H9 (cell line): Measurements from ENCODE around the gene MED25. TPM values are rescaled to one million over a fixed set of nuclear protein-coding genes. Genes with fewer than 3 reads are reported as not detected.
A peak's percentile ranks its signal among the peaks of the same experiment; 100 is the strongest.

Source experiments
- DNase-seq: peaks from one replicate; pipeline ENCODE4 v3.0.0-alpha.2; 2017
- H2AFZ ChIP-seq: one replicate; pipeline ENCODE4 v1.6.1; 2013; ENCODE audit warnings: mild to moderate bottlenecking, low read length, control low read depth, moderate library complexity
- H2AK5ac ChIP-seq: 2 replicates; pipeline ENCODE4 v1.6.1; 2013; ENCODE audit warnings: low read length, control low read depth, mixed read lengths; ENCODE audit not compliant: insufficient read length
- H2BK120ac ChIP-seq: one replicate; pipeline ENCODE4 v1.6.1; 2013; ENCODE audit warnings: low read depth, mild to moderate bottlenecking, low read length, control low read depth, inconsistent platforms; ENCODE audit not compliant: poor library complexity, severe bottlenecking
- H2BK12ac ChIP-seq: 2 replicates; pipeline ENCODE4 v1.6.1; 2013; ENCODE audit warnings: low read length, control low read depth, mixed read lengths, low read depth; ENCODE audit not compliant: insufficient read length
- H2BK15ac ChIP-seq: 2 replicates; pipeline ENCODE4 v1.6.1; 2013; ENCODE audit warnings: low read depth, low read length, control low read depth
- H2BK20ac ChIP-seq: one replicate; pipeline ENCODE4 v1.6.1; 2013; ENCODE audit warnings: low read depth, mild to moderate bottlenecking, low read length, control low read depth, inconsistent platforms; ENCODE audit not compliant: poor library complexity, severe bottlenecking
- H2BK5ac ChIP-seq: 2 replicates; pipeline ENCODE4 v1.6.1; 2013; ENCODE audit warnings: low read length, control low read depth, mixed read lengths; ENCODE audit not compliant: insufficient read length
- H3K14ac ChIP-seq: 2 replicates; pipeline ENCODE4 v1.6.1; 2013; ENCODE audit warnings: low read length, control low read depth; ENCODE audit not compliant: insufficient read depth
- H3K18ac ChIP-seq: 2 replicates; pipeline ENCODE4 v1.6.1; 2013; ENCODE audit warnings: low read depth, mild to moderate bottlenecking, mixed read lengths, low read length, control low read depth; ENCODE audit not compliant: insufficient read length
- H3K23ac ChIP-seq: 2 replicates; pipeline ENCODE4 v1.6.1; 2013; ENCODE audit warnings: low read length, control low read depth, mixed read lengths, low read depth; ENCODE audit not compliant: insufficient read length
- H3K23me2 ChIP-seq: 2 replicates; pipeline ENCODE4 v1.6.1; 2013; ENCODE audit warnings: low read depth, mild to moderate bottlenecking, mixed read lengths, low read length, control low read depth; ENCODE audit not compliant: insufficient read length, poor library complexity, severe bottlenecking
- H3K27ac ChIP-seq: 2 replicates; pipeline ENCODE4 v1.5.1; 2013; ENCODE audit warnings: low read length, control low read depth, mixed read lengths, low read depth; ENCODE audit not compliant: insufficient read length
- H3K27me3 ChIP-seq: 2 replicates; pipeline ENCODE4 v1.6.1; 2013; ENCODE audit warnings: low read length, control low read depth, inconsistent platforms; ENCODE audit not compliant: insufficient read depth
- H3K4ac ChIP-seq: 2 replicates; pipeline ENCODE4 v1.6.1; 2013; ENCODE audit warnings: low read depth, mild to moderate bottlenecking, control low read depth, inconsistent platforms, low read length, moderate library complexity
- H3K4me1 ChIP-seq: 2 replicates; pipeline ENCODE4 v1.6.1; 2013; ENCODE audit warnings: low read length, control low read depth, inconsistent platforms; ENCODE audit not compliant: insufficient read depth
- H3K4me2 ChIP-seq: 2 replicates; pipeline ENCODE4 v1.6.1; 2013; ENCODE audit warnings: low read length, control low read depth, mixed read lengths; ENCODE audit not compliant: insufficient read length, insufficient read depth
- H3K56ac ChIP-seq: 2 replicates; pipeline ENCODE4 v1.6.1; 2013; ENCODE audit warnings: low read depth, mild to moderate bottlenecking, mixed read lengths, low read length, control low read depth; ENCODE audit not compliant: insufficient read length
- H3K79me1 ChIP-seq: 2 replicates; pipeline ENCODE4 v1.6.1; 2013; ENCODE audit warnings: low read depth, mild to moderate bottlenecking, moderate library complexity, low read length, control low read depth, inconsistent platforms; ENCODE audit not compliant: insufficient read depth, poor library complexity, severe bottlenecking
- H3K79me2 ChIP-seq: 2 replicates; pipeline ENCODE4 v1.6.1; 2013; ENCODE audit warnings: low read length, control low read depth, inconsistent platforms; ENCODE audit not compliant: insufficient read depth
- H3K9ac ChIP-seq: 2 replicates; pipeline ENCODE4 v1.6.1; 2013; ENCODE audit warnings: low read length, control low read depth, mixed read lengths; ENCODE audit not compliant: insufficient read length; ENCODE audit errors: extremely low read depth
- H3K9me3 ChIP-seq: one replicate; pipeline ENCODE4 v1.6.1; 2013; ENCODE audit warnings: low read depth, low read length, inconsistent platforms; ENCODE audit not compliant: control insufficient read depth
- H3T11ph ChIP-seq: one replicate; pipeline ENCODE4 v1.6.1; 2013; ENCODE audit warnings: mild to moderate bottlenecking, low read length, control low read depth, inconsistent platforms
- H4K20me1 ChIP-seq: one replicate; pipeline ENCODE4 v1.6.1; 2013; ENCODE audit not compliant: control insufficient read depth, insufficient read length, insufficient read depth
- H4K5ac ChIP-seq: 2 replicates; pipeline ENCODE4 v1.6.1; 2013; ENCODE audit warnings: low read depth, mild to moderate bottlenecking, mixed read lengths, low read length, control low read depth; ENCODE audit not compliant: insufficient read length
- H4K8ac ChIP-seq: replicated peaks from 2 replicates; pipeline ENCODE4 v1.6.1; 2013; ENCODE audit warnings: low read length, control low read depth, mixed read lengths, low read depth; ENCODE audit not compliant: insufficient read length
- H4K91ac ChIP-seq: 2 replicates; pipeline ENCODE4 v1.6.1; 2013; ENCODE audit warnings: low read depth, mild to moderate bottlenecking, moderate library complexity, mixed read lengths, low read length, control low read depth; ENCODE audit not compliant: insufficient read length
- H3K27ac Mint-ChIP-seq, 3 experiments: 2 replicates in 2 of 3; 3 replicates in 1 of 3; pipeline ENCODE4 v1.8.0; 2020 to 2021; ENCODE audit warnings: mixed read lengths in 3 of 3, mild to moderate bottlenecking in 1 of 3, moderate library complexity in 1 of 3
- H3K27me3 Mint-ChIP-seq: 2 replicates; pipeline ENCODE4 v1.8.0; 2021; ENCODE audit warnings: low read depth, mild to moderate bottlenecking, moderate library complexity, mixed read lengths
- H3K36me3 Mint-ChIP-seq, 3 experiments: 2 replicates in 2 of 3; 3 replicates in 1 of 3; pipeline ENCODE4 v1.8.0; 2020 to 2021; ENCODE audit warnings: low read depth in 3 of 3, mixed read lengths in 3 of 3; ENCODE audit not compliant: insufficient read depth in 1 of 3
- H3K4me1 Mint-ChIP-seq, 2 experiments: 2 replicates each; pipeline ENCODE4 v1.8.0; 2020; ENCODE audit warnings: mixed read lengths in 2 of 2
- H3K4me3 Mint-ChIP-seq, 2 experiments: 2 replicates in 1 of 2; 3 replicates in 1 of 2; pipeline ENCODE4 v1.8.0; 2020 to 2021; ENCODE audit warnings: mild to moderate bottlenecking in 2 of 2, mixed read lengths in 2 of 2, moderate library complexity in 1 of 2
- H3K9me3 Mint-ChIP-seq, 2 experiments: 2 replicates in 1 of 2; 3 replicates in 1 of 2; pipeline ENCODE4 v1.8.0; 2020; ENCODE audit warnings: mild to moderate bottlenecking in 2 of 2, mixed read lengths in 2 of 2, moderate library complexity in 1 of 2
- CTCF ChIP-seq: fragments of 200-600 bp; sonication (generic); conservative IDR thresholded peaks from 3 replicates; pipeline ENCODE4 v1.8.0; 2021; ENCODE audit warnings: antibody characterized with exemption, mild to moderate bottlenecking
- WGBS: extraction: QIAGEN DNeasy Blood & Tissue Kit; methylation state at CpG from one replicate; pipeline ENCODE4 v1.1.7; 2013; ENCODE audit warnings: missing lambda C conversion rate, low lambda C conversion rate, mixed read lengths; ENCODE audit not compliant: insufficient read length; ENCODE audit errors: extremely low coverage; 5-methylcytosine and 5-hydroxymethylcytosine counted together
- total RNA-seq: library from RNA; stranded (reverse); gene quantifications from 2 replicates; pipeline ENCODE4 v1.2.1, GENCODE V29; 2021

The MED25 gene
- total RNA-seq, 1 experiment from 2014 or later = 77.5 TPM

DNA sequence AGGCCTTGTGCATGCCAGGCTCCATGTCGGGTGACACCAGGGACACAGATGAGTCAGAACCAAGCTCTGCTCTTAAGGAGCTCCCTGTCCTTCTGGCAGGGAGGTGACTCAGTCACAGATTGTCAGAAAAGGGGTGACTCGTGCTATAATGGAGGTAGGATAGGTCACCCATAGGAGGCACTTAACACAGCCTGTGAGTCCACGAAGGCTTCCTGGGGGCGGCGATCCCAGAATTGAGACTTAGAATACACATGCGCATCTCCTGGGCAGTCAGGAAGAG lies 24.6 kb upstream of the MED25 start:
- H2AFZ ChIP-seq = no peak overlapping the region
- no peak overlapping the region for H3K14ac ChIP-seq
- H2BK12ac ChIP-seq = no peak overlapping the region
- no peaks in the 10 kb centered on the region for H3K9me3 ChIP-seq
- no peak overlapping the region for H3T11ph ChIP-seq
- H2BK15ac ChIP-seq = no peak overlapping the region
- H3K4ac ChIP-seq = no peak overlapping the region
- H3K27ac ChIP-seq = no peak overlapping the region
- H4K5ac ChIP-seq = no peak overlapping the region
- no peak overlapping the region for H4K8ac ChIP-seq
- H3K79me2 ChIP-seq = no peaks in the 10 kb centered on the region
- no peaks in the 10 kb centered on the region for H3K4me1 ChIP-seq
- WGBS = no CpG with 5 or more reads among the region's 6 CpGs
- peak overlapping the region in 1 of 3 experiments; percentile 61; a peak in 1 of 7 replicates for H3K27ac Mint-ChIP-seq
- no peak for TF ChIP-seq CTCF
- DNase-seq = no peak
- H2BK5ac ChIP-seq = no peak overlapping the region
- no peaks in the 10 kb centered on the region for H3K4me1 Mint-ChIP-seq
- no peaks in the 10 kb centered on the region for H3K27me3 ChIP-seq
- H3K4me3 Mint-ChIP-seq = no peak overlapping the region
- peaks cover 32 to 79% (median 53%) of the 10 kb centered on the region in 3 experiments; a peak in 6 of 7 replicates for H3K36me3 Mint-ChIP-seq
- H4K20me1 ChIP-seq = no peaks in the 10 kb centered on the region
- H3K27me3 Mint-ChIP-seq = no peaks in the 10 kb centered on the region
- no peak overlapping the region for H2BK120ac ChIP-seq
- H2BK20ac ChIP-seq = no peak overlapping the region
- H3K4me2 ChIP-seq = no peak overlapping the region
- H3K9ac ChIP-seq = no peak overlapping the region
- no peaks in the 10 kb centered on the region for H3K79me1 ChIP-seq
- no peak overlapping the region for H3K23ac ChIP-seq
- no peak overlapping the region for H4K91ac ChIP-seq
- H2AK5ac ChIP-seq = no peak overlapping the region
- H3K18ac ChIP-seq = no peak overlapping the region
- no peak overlapping the region for H3K56ac ChIP-seq
- no peaks in the 10 kb centered on the region; a peak in 1 of 5 replicates for H3K9me3 Mint-ChIP-seq
- H3K23me2 ChIP-seq = no peaks in the 10 kb centered on the region
